Measurements from ENCODE around the gene TMEM60. TPM values are rescaled to one million over a fixed set of nuclear protein-coding genes. Genes with fewer than 3 reads are reported as not detected.

Gene TMEM60
- polyA plus RNA-seq, 1 donor from 2014 or later, result 29.3 TPM

- Histone ChIP-seq H3K27me3 (ENCODE audit: insufficient read depth, low read depth, low read length) (no peaks in the 10 kb centered on the region), H3K36me3 (ENCODE audit: insufficient read depth, low read length) (no peaks in the 10 kb centered on the region), H3K9ac (ENCODE audit: low read length) (no peak overlapping the region), H3K9me3 (ENCODE audit: low read length) (no peaks in the 10 kb centered on the region), H2AFZ (ENCODE audit: low read depth, low read length) (no peak overlapping the region), H3K4me2 (ENCODE audit: low read length) (peak overlapping the region; percentile 25), H3K4me3 (ENCODE audit: low read length) (peak overlapping the region; percentile 77), H3F3A (ENCODE audit: insufficient read depth, low read length, poor library complexity, severe bottlenecking) (peaks cover 7% of the 10 kb centered on the region), H4K20me1 (ENCODE audit: insufficient read depth) (no peaks in the 10 kb centered on the region), H3K9me2 (ENCODE audit: insufficient read depth, low read length) (no peaks in the 10 kb centered on the region), H3K27ac (ENCODE audit: low read length) (no peak overlapping the region), H3K79me2 (replicated peaks; ENCODE audit: insufficient read depth, low read length) (peaks cover 36% of the 10 kb centered on the region)
- no peak for TF ChIP-seq MXI1 (conservative IDR thresholded peaks at IDR 0.05; ENCODE audit: poor library complexity, severe bottlenecking)
- TF ChIP-seq REST (IDR thresholded peaks at IDR 0.05; ENCODE audit: borderline replicate concordance), result no peak
- TF ChIP-seq CTCF (IDR thresholded peaks at IDR 0.05; ENCODE audit: poor library complexity, severe bottlenecking), result no peak
These were observed 2.1 kb downstream of the TMEM60 start for GRCh38 chr7:77796109-77796508.

- no peaks in the 10 kb centered on the region for H3K9me3 ChIP-seq (ENCODE audit: low read length)
- no peaks in the 10 kb centered on the region for H3K36me3 ChIP-seq (ENCODE audit: insufficient read depth, low read length)
- H4K20me1 ChIP-seq (ENCODE audit: insufficient read depth), result no peaks in the 10 kb centered on the region
- TF ChIP-seq SMC3 (conservative IDR thresholded peaks at IDR 0.05; ENCODE audit: poor library complexity) (no peak), MXI1 (conservative IDR thresholded peaks at IDR 0.05; ENCODE audit: poor library complexity, severe bottlenecking) (no peak), POLR2AphosphoS5 (IDR thresholded peaks at IDR 0.05) (no peak), TAF1 (IDR thresholded peaks at IDR 0.05; ENCODE audit: low read depth) (no peak)
- H2AFZ ChIP-seq (ENCODE audit: low read depth, low read length), result no peak overlapping the region
- H3K79me2 ChIP-seq (replicated peaks; ENCODE audit: insufficient read depth, low read length), result peaks cover 22% of the 10 kb centered on the region
- H3K27ac ChIP-seq (ENCODE audit: low read length), result no peak overlapping the region
- no peaks in the 10 kb centered on the region for H3K9me2 ChIP-seq (ENCODE audit: insufficient read depth, low read length)
- H3K4me3 ChIP-seq (ENCODE audit: low read length), result no peak overlapping the region
- no peaks in the 10 kb centered on the region for H3K27me3 ChIP-seq (ENCODE audit: insufficient read depth, low read depth, low read length)
- no peaks in the 10 kb centered on the region for H3F3A ChIP-seq (ENCODE audit: insufficient read depth, low read length, poor library complexity, severe bottlenecking)
- no peak overlapping the region for H3K9ac ChIP-seq (ENCODE audit: low read length)
- H3K4me2 ChIP-seq (ENCODE audit: low read length), result no peak overlapping the region
These were observed 4.2 kb downstream of the TMEM60 start for GRCh38 chr7:77794000-77794399.

- no peaks in the 10 kb centered on the region for H3K27me3 ChIP-seq (ENCODE audit: insufficient read depth, low read depth, low read length)
- H3K9me3 ChIP-seq (ENCODE audit: low read length), result no peaks in the 10 kb centered on the region
- no peaks in the 10 kb centered on the region for H3K36me3 ChIP-seq (ENCODE audit: insufficient read depth, low read length)
- no peak overlapping the region for H3K9ac ChIP-seq (ENCODE audit: low read length)
- H3K4me3 ChIP-seq (ENCODE audit: low read length), result no peak overlapping the region
- no peak overlapping the region for H2AFZ ChIP-seq (ENCODE audit: low read depth, low read length)
- TF ChIP-seq MXI1 (conservative IDR thresholded peaks at IDR 0.05; ENCODE audit: poor library complexity, severe bottlenecking) (no peak), POLR2AphosphoS5 (IDR thresholded peaks at IDR 0.05) (no peak)
- peaks cover 14% of the 10 kb centered on the region for H3K79me2 ChIP-seq (replicated peaks; ENCODE audit: insufficient read depth, low read length)
- H3K4me2 ChIP-seq (ENCODE audit: low read length), result no peak overlapping the region
- H4K20me1 ChIP-seq (ENCODE audit: insufficient read depth), result no peaks in the 10 kb centered on the region
- H3F3A ChIP-seq (ENCODE audit: insufficient read depth, low read length, poor library complexity, severe bottlenecking), result no peaks in the 10 kb centered on the region
- no peaks in the 10 kb centered on the region for H3K9me2 ChIP-seq (ENCODE audit: insufficient read depth, low read length)
- no peak overlapping the region for H3K27ac ChIP-seq (ENCODE audit: low read length)
These were observed 6.3 kb downstream of the TMEM60 start for GRCh38 chr7:77791956-77792355.
